ENCODE measurements around the gene FILIP1L.

- TF ChIP-seq POLR2A (IDR thresholded peaks at IDR 0.05): no peak
- TF ChIP-seq CTCF (IDR thresholded peaks at IDR 0.05 in 4 of 5, conservative IDR thresholded peaks at IDR 0.05 in 1 of 5): no peak
Observed at GRCh38 chr3:100099621-100100020, 14.7 kb downstream of the FILIP1L start.
